Measurements from ENCODE around the gene ELAVL2.

DNA sequence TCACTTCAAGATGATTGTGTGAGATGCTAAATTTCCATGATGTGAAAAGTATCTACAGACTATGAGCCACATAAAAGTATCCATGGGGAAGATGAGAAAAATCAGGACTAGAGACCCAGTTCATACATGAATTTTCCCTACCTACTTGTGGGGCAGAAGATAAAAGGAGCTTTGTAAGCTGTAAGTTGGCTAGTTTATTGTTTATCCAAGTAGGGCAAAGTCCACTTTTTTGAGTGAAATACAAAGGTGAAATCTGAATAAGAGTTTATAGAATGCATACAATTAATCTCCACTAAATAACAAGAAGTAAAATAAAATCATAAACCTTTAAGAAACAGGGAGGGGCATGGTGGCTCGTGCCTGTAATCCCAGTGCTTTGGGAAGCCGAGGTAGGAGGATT is 160.4 kb downstream of the ELAVL2 start:
- no peak for TF ChIP-seq CTCF (IDR thresholded peaks at IDR 0.05)
- no peak for TF ChIP-seq EP300 (IDR thresholded peaks at IDR 0.05)

All from tibial nerve (tissue), 4 donors.